HepG2 (cell line): ENCODE measurements around the gene HTRA2. TPM values are rescaled to one million over a fixed set of nuclear protein-coding genes. Genes with fewer than 3 reads are reported as not detected.

ENCODE experiments used
- BHLHE40 ChIP-seq: IDR thresholded peaks from 2 replicates; pipeline ENCODE4 v1.6.1; 2011; ENCODE audit warnings: low read length, improper control_type of control experiment
- FOXM1 ChIP-seq: sonication (generic); formaldehyde crosslinking; IDR thresholded peaks from 2 replicates; pipeline ENCODE4 v1.5.0; 2020; ENCODE audit warnings: missing genetic modification reagents
- HMG20A ChIP-seq: IDR thresholded peaks from 2 replicates; pipeline ENCODE4 v1.6.1; 2016; ENCODE audit warnings: borderline replicate concordance
- KLF11 ChIP-seq: IDR thresholded peaks from 2 replicates; pipeline ENCODE4 v1.6.1; 2016; ENCODE audit warnings: missing compliant biosample characterization
- MAF1 ChIP-seq: sonication (generic); formaldehyde crosslinking; IDR thresholded peaks from 2 replicates; pipeline ENCODE4 v1.5.0; 2020; ENCODE audit warnings: missing genetic modification reagents, borderline replicate concordance
- NCOR1 ChIP-seq: fragments of 200-600 bp; sonication (generic); IDR thresholded peaks from 2 replicates; pipeline ENCODE4 v1.7.0; 2017; ENCODE audit warnings: antibody characterized with exemption, low read length, borderline replicate concordance
- NFYB ChIP-seq: sonication (generic); formaldehyde crosslinking; IDR thresholded peaks from 2 replicates; pipeline ENCODE4 v1.4.0; 2020; ENCODE audit warnings: missing genetic modification reagents
- PBX3 ChIP-seq: sonication (generic); formaldehyde crosslinking; IDR thresholded peaks from 2 replicates; pipeline ENCODE4 v1.8.1; 2023; ENCODE audit warnings: missing genetic modification reagents, inconsistent platforms, borderline replicate concordance
- PITX1 ChIP-seq: sonication (generic); formaldehyde crosslinking; IDR thresholded peaks from 2 replicates; pipeline ENCODE4 v1.5.1; 2020; ENCODE audit warnings: mild to moderate bottlenecking, missing genetic modification reagents
- RBFOX2 ChIP-seq: fragments of 200-400 bp; formaldehyde crosslinking; IDR thresholded peaks from 2 replicates; pipeline ENCODE4 v1.6.1; 2017; ENCODE audit warnings: low read depth, mild to moderate bottlenecking, low read length
- RFX5 ChIP-seq: IDR thresholded peaks from 2 replicates; pipeline ENCODE4 v1.6.1; 2011; ENCODE audit warnings: low read depth, low read length, improper control_type of control experiment
- RORA ChIP-seq: sonication (generic); formaldehyde crosslinking; IDR thresholded peaks from 2 replicates; pipeline ENCODE4 v1.5.0; 2020; ENCODE audit warnings: mild to moderate bottlenecking, missing genetic modification reagents, moderate library complexity
- THRA ChIP-seq: sonication (generic); formaldehyde crosslinking; IDR thresholded peaks from 2 replicates; pipeline ENCODE4 v1.4.0; 2020; ENCODE audit warnings: missing genetic modification reagents, borderline replicate concordance
- ZMYM4 ChIP-seq: sonication (generic); formaldehyde crosslinking; IDR thresholded peaks from 2 replicates; pipeline ENCODE4 v1.8.1; 2023; ENCODE audit warnings: mild to moderate bottlenecking, missing genetic modification reagents
- ZNF224 ChIP-seq: sonication (generic); formaldehyde crosslinking; IDR thresholded peaks from 2 replicates; pipeline ENCODE4 v1.5.0; 2020; ENCODE audit warnings: mild to moderate bottlenecking, missing genetic modification reagents
- ZNF367 ChIP-seq: sonication (generic); formaldehyde crosslinking; IDR thresholded peaks from 2 replicates; pipeline ENCODE4 v1.4.0; 2020; ENCODE audit warnings: missing genetic modification reagents, borderline replicate concordance
- ZNF558 ChIP-seq: sonication (generic); formaldehyde crosslinking; IDR thresholded peaks from 2 replicates; pipeline ENCODE4 v1.9.0; 2022; ENCODE audit warnings: mild to moderate bottlenecking, missing genetic modification reagents, borderline replicate concordance
- ZNF598 ChIP-seq: sonication (generic); formaldehyde crosslinking; IDR thresholded peaks from 2 replicates; pipeline ENCODE4 v1.5.1; 2020; ENCODE audit warnings: mild to moderate bottlenecking, missing genetic modification reagents, borderline replicate concordance
- ZNF605 ChIP-seq: sonication (generic); formaldehyde crosslinking; IDR thresholded peaks from 2 replicates; pipeline ENCODE4 v1.8.0; 2022; ENCODE audit warnings: mild to moderate bottlenecking, missing genetic modification reagents
- polyA plus RNA-seq, 8 experiments: library from polyadenylated mRNA; depleted of rRNA in 3 of 8; stranded (reverse) in 7 of 8; unstranded in 1 of 8; fragments of >200 nt; fragmentation: Illumina TruSeq in 4 of 8; extraction: Trizol in 4 of 8; gene quantifications; 2 replicates each; pipeline versions ENCODE4 v1.2.1 to v1.2.3, GENCODE V29; 2011 to 2016; ENCODE audit warnings: low read depth in 4 of 8, missing spikeins in 1 of 8, mixed read lengths in 1 of 8; ENCODE audit not compliant: insufficient read depth in 1 of 8
- total RNA-seq, 5 experiments: library from RNA; depleted of rRNA; stranded (reverse); fragments of >200 nt; fragmentation: Illumina TruSeq; extraction: Trizol; gene quantifications; 2 replicates each; pipeline ENCODE4 v1.2.3, GENCODE V29; 2016; ENCODE audit warnings: low read depth in 1 of 5
- TF ChIP-seq, protein P1 (sequence below): sonication (generic); formaldehyde crosslinking; IDR thresholded peaks from 2 replicates; pipeline ENCODE4 v1.4.0; 2020; ENCODE audit warnings: missing genetic modification reagents
- TF ChIP-seq, protein P2 (sequence below): sonication (generic); formaldehyde crosslinking; IDR thresholded peaks from 2 replicates; pipeline ENCODE4 v1.4.0; 2020; ENCODE audit warnings: missing genetic modification reagents, borderline replicate concordance
- TF ChIP-seq, protein P3 (sequence below): sonication (generic); formaldehyde crosslinking; conservative IDR thresholded peaks from 2 replicates; pipeline ENCODE4 v1.4.0; 2020; ENCODE audit warnings: missing genetic modification reagents

HTRA2 gene
- total and polyA plus RNA-seq, 2 of the 13 experiments (the other 11 are each of a cell fraction or from before 2014, with no cell fraction given) = 47.7 to 50.3 TPM

GRCh38 chr2:74529357-74530238, at the start of gene HTRA2, which contains the start of gene AUP1 (continued):
- TF ChIP-seq PITX1 (peak; percentile 68; the same call in 1 of the 2 replicates), ZNF558 (CRISPR knock-in tag) (peak; percentile 87; the same call in 1 of the 2 replicates), ZMYM4 (CRISPR knock-in tag) (peak; percentile 34; the same call in 1 of the 2 replicates), HMG20A (CRISPR knock-in tag) (no peak), THRA (peak; percentile 48; the same call in 1 of the 2 replicates), ZNF224 (CRISPR knock-in tag) (no peak; the same call in 1 of the 2 replicates), RBFOX2 (peak; percentile 99), RFX5 (peak; percentile 46; the same call in 1 of the 2 replicates), FOXM1 (CRISPR knock-in tag) (no peak), NCOR1 (peak; percentile 61; the same call in 1 of the 2 replicates), BHLHE40 (peak; percentile 32; the same call in 1 of the 2 replicates), PBX3 (CRISPR knock-in tag) (no peak), KLF11 (CRISPR knock-in tag) (no peak), MAF1 (CRISPR knock-in tag) (peak; percentile 51), ZNF598 (CRISPR knock-in tag) (peak; percentile 15; the same call in 1 of the 2 replicates), ZNF605 (peak; percentile 97), ZNF367 (CRISPR knock-in tag) (no peak), RORA (CRISPR knock-in tag) (no peak), NFYB (peak; percentile 64)
- TF ChIP-seq, protein P1, sequence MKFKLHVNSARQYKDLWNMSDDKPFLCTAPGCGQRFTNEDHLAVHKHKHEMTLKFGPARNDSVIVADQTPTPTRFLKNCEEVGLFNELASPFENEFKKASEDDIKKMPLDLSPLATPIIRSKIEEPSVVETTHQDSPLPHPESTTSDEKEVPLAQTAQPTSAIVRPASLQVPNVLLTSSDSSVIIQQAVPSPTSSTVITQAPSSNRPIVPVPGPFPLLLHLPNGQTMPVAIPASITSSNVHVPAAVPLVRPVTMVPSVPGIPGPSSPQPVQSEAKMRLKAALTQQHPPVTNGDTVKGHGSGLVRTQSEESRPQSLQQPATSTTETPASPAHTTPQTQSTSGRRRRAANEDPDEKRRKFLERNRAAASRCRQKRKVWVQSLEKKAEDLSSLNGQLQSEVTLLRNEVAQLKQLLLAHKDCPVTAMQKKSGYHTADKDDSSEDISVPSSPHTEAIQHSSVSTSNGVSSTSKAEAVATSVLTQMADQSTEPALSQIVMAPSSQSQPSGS (CRISPR knock-in tag) = peak; percentile 89
- TF ChIP-seq, protein P2, sequence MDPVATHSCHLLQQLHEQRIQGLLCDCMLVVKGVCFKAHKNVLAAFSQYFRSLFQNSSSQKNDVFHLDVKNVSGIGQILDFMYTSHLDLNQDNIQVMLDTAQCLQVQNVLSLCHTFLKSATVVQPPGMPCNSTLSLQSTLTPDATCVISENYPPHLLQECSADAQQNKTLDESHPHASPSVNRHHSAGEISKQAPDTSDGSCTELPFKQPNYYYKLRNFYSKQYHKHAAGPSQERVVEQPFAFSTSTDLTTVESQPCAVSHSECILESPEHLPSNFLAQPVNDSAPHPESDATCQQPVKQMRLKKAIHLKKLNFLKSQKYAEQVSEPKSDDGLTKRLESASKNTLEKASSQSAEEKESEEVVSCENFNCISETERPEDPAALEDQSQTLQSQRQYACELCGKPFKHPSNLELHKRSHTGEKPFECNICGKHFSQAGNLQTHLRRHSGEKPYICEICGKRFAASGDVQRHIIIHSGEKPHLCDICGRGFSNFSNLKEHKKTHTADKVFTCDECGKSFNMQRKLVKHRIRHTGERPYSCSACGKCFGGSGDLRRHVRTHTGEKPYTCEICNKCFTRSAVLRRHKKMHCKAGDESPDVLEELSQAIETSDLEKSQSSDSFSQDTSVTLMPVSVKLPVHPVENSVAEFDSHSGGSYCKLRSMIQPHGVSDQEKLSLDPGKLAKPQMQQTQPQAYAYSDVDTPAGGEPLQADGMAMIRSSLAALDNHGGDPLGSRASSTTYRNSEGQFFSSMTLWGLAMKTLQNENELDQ (CRISPR knock-in tag) = no peak
- TF ChIP-seq, protein P3, sequence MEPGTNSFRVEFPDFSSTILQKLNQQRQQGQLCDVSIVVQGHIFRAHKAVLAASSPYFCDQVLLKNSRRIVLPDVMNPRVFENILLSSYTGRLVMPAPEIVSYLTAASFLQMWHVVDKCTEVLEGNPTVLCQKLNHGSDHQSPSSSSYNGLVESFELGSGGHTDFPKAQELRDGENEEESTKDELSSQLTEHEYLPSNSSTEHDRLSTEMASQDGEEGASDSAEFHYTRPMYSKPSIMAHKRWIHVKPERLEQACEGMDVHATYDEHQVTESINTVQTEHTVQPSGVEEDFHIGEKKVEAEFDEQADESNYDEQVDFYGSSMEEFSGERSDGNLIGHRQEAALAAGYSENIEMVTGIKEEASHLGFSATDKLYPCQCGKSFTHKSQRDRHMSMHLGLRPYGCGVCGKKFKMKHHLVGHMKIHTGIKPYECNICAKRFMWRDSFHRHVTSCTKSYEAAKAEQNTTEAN = no peak
